Activated T-cell treated with anti-CD3 and anti-CD28 coated beads, Interleukin-2, amount 50 U/mL, for 4 hours (primary cell): ENCODE data around the gene CDH4. TPM values are rescaled to one million over a fixed set of nuclear protein-coding genes. Genes with fewer than 3 reads are reported as not detected.
"Not testable (repeated sequence)": the region's sequence is repeated elsewhere in the genome, so short reads cannot be mapped to it uniquely, and the experiment has no call there.

Experiments
- ATAC-seq, 2 donors: fragments of 200-7000 bp; cut with Tn5 transposase; one replicate each; pipeline ENCODE4 v1.10.0; 2021
- DNase-seq: peaks from one replicate; pipeline ENCODE4 v3.0.0-alpha.2; 2020
- H3K27me3 Mint-ChIP-seq: one replicate; pipeline ENCODE4 v1.8.0; 2021; ENCODE audit warnings: low read depth, mixed read lengths
- H3K36me3 Mint-ChIP-seq: one replicate; pipeline ENCODE4 v1.8.0; 2022; ENCODE audit warnings: mixed read lengths; ENCODE audit not compliant: insufficient read depth
- H3K4me1 Mint-ChIP-seq: one replicate; pipeline ENCODE4 v1.8.0; 2021; ENCODE audit warnings: low read depth, mixed read lengths
- H3K4me3 Mint-ChIP-seq: one replicate; pipeline ENCODE4 v1.8.0; 2021; ENCODE audit warnings: mild to moderate bottlenecking, moderate library complexity, mixed read lengths
- H3K9me3 Mint-ChIP-seq: one replicate; pipeline ENCODE4 v1.8.0; 2021; ENCODE audit warnings: mixed read lengths
- total RNA-seq, 3 donors: library from RNA; stranded (reverse); gene quantifications; one replicate each; pipeline ENCODE4 v1.2.1, GENCODE V29; 2021

The CDH4 gene
- total RNA-seq, 3 donors from 2014 or later, result 0.10 TPM; not detected in 2

DNA sequence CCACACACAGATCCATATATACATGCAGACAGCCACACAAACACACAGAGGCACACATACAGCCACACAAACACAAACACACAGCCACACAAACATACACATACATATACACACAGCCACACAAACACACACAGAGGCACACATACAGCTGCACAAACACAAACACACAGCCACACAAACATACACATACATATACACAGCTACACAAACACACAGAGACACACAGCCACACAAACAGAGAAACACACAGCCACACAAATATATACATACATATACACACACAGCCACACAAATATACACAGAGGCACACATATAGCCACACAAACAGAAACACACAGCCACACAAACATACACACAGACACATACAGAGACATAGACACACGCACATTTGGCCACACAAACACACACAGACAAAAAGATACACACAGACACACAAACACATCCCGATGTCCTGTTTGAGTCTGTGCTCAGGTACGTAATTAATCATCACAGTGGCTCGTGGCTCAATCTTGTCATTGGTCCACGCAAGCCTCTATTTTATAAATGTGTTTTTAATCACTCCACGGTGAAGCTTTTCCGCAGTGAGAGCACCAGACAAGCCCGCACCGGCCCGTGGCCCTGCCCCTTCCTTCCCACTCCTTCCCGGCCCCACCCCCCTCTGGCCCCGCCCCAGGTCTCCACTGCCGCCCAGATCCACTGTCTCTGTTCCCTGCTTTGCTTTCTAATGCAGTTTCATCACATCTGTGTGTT lies 135.3 kb downstream of the CDH4 start:
- no peaks in the 10 kb centered on the region for H3K4me1 Mint-ChIP-seq
- H3K9me3 Mint-ChIP-seq, result peaks cover 18% of the 10 kb centered on the region
- ATAC-seq, result no peak
- H3K36me3 Mint-ChIP-seq, result no peaks in the 10 kb centered on the region
- no peak overlapping the region for H3K4me3 Mint-ChIP-seq
- DNase-seq, result no peak
- H3K27me3 Mint-ChIP-seq, result peaks cover 9% of the 10 kb centered on the region

DNA sequence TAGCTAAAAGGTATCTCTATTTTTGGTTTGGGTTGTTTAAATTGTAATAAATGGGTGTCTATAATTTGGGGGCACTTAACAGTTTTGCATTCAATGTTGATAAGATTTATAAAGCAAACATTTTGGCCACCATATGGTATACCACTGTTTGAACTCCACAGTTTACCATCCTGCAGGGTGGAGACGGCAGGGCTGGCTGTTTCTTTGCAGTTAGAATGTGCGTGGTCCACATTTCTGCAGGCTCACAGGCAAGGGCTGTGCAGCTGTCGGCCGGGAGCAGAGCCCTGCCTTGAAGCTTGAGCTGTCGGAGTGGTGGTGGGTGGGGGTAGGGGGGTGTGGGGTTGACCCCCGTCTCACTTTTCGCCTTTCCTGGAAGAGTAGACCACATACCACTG lies 135.9 kb downstream of the CDH4 start:
- Mint-ChIP-seq H3K36me3 (no peaks in the 10 kb centered on the region), H3K9me3 (peaks cover 14% of the 10 kb centered on the region), H3K27me3 (peaks cover 9% of the 10 kb centered on the region), H3K4me3 (no peak overlapping the region), H3K4me1 (no peaks in the 10 kb centered on the region)
- no peak for ATAC-seq
- DNase-seq, result no peak

DNA sequence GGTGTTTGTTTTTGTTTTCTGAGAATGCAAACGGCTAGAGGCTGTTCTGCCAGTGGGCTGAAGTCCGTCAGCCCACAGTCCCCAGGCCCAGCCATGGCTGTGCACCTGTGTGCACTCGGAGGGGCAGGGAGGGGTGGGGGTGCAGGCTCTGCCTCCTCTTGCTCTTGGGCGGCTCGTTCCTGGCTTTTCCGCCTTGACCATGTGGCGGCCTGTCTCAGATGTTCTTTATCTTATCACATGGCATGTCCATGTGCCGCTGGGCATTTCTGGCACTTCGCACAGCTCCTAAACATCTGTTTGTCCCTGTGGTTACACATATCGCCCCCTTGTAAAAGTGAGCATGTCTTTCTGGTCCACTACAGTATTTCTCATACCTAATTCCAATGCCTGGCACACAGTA lies 137.0 kb downstream of the CDH4 start:
- Mint-ChIP-seq H3K9me3 (peaks cover 14% of the 10 kb centered on the region), H3K27me3 (peaks cover 9% of the 10 kb centered on the region), H3K36me3 (no peaks in the 10 kb centered on the region), H3K4me1 (no peaks in the 10 kb centered on the region), H3K4me3 (no peak overlapping the region)
- DNase-seq (no peak), ATAC-seq (no peak)

DNA sequence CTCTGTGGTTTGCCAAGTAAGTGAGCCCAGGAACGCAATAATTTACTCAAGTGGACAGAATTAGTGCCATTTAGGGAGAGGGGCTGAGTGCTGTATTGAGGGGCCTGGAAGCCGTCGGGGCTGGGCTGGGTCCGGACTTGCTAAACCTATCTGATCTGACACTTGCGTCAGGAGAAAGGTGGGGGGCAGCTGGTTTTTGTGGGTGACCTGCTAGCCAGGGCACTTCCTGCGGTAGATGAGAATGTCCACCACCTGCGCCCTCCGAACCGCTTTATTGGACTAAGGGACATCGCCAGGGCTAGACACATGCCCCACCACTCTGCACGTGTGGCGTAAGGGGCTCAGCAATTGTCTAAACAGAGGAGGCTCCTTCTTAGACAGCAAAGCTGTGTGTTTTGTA lies 139.1 kb downstream of the CDH4 start:
- no peak overlapping the region for H3K4me3 Mint-ChIP-seq
- H3K4me1 Mint-ChIP-seq, result no peaks in the 10 kb centered on the region
- DNase-seq (no peak), ATAC-seq (no peak)
- peaks cover 9% of the 10 kb centered on the region for H3K27me3 Mint-ChIP-seq
- no peaks in the 10 kb centered on the region for H3K36me3 Mint-ChIP-seq
- peaks cover 10% of the 10 kb centered on the region for H3K9me3 Mint-ChIP-seq

DNA sequence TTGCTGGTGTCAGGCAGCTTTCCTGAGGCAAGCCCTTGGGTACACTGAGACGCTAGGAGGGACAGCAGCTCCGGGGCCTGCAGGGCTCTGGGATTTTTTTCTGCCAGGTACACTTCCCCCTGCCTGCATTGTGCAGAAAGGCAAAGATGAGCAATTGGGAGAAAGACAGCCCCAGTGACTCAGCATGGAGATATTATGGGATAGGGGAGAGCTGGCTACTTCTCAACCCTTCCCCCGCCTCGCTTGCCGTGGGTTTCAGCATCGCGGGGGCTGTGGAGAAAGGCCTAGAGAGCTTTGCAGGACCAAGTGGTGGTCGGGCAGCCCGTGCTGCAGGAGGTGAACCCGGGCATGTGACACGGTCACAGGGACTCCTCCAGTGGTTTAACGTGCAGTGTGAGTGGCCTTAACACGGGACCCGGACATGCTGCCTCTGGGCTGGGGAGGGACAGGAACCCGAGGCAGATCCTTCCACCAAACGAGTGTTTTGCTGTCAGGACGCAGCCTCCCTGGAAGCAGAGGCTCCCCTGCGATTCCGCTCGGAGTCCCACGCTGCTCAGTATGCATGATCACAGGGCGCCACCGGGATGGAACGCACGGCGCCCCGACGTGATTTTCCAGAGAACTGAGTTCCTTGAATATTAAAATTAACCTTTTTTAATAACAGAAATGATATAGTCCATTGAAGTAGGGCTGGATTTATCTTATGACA lies 139.9 kb downstream of the CDH4 start:
- Mint-ChIP-seq H3K9me3 (peaks cover 10% of the 10 kb centered on the region), H3K36me3 (no peaks in the 10 kb centered on the region), H3K27me3 (peaks cover 8% of the 10 kb centered on the region), H3K4me1 (no peaks in the 10 kb centered on the region), H3K4me3 (no peak overlapping the region)
- ATAC-seq, result no peak
- no peak for DNase-seq

DNA sequence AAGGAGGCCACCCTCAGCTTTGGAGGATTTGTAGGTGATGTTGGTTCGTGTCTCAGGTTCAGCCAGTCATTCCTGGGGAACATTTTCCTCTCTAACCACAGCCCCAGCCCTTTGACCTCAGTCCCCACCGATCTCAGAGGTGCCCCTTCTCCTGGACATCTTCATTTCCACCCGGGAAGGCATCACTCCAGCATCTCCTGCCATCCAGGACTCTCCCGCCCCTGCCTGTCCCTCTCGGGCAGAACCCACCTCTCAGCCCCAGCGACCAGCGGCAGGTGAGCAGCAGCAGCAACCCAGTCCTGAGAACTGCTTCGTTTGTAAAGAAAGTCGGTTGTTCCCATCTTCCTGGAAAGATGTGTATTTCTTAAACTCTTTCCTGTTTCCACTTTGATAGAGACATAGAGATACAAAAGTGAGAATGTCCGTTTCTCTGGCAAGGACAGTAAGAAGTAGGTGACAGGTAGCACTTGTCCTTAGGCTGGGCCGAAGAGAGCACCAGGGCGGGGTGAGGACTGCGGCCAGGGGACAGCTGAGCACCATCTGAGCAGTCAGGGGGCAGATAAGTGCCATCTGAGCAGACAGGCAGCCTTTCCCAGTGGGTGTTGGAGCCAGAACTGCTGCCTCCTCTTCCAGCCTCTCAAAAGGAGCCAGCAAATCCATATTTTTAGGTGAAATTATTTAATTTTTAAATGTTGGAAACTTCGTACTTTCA lies 142.2 kb downstream of the CDH4 start:
- Mint-ChIP-seq H3K9me3 (peaks cover 8% of the 10 kb centered on the region), H3K36me3 (no peaks in the 10 kb centered on the region), H3K4me1 (no peaks in the 10 kb centered on the region), H3K4me3 (no peak overlapping the region), H3K27me3 (no peaks in the 10 kb centered on the region)
- no peak for ATAC-seq
- DNase-seq, result no peak

DNA sequence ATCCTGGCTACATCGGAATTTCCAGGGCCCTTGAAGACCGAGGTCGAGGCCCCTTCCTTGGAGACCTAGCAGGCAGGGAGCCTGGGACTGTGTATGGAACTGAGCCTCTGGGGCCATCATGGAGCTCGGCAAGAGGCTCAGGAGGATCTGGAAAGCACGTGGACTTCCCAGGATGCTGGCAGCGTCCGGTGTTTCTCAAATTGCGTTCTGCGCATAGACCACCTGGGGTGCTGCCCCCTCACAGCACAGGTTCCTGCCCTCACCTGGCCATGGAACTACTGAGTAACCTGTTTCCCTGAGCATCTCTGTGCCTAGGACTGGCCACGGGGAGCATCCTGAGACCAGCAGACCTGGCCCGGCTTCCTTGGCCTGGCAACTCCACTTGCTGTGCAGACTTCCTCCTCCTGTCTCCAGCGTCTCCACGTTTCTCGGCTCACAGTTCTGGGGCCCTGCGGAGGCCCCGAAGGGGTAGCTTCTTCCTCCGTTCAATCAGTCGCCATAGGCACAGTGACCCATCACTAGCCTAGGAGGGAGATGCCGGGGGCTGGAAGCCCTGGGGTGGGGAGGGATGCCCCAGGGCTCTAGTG lies 144.3 kb downstream of the CDH4 start:
- Mint-ChIP-seq H3K36me3 (no peaks in the 10 kb centered on the region), H3K9me3 (peaks cover 4% of the 10 kb centered on the region), H3K4me1 (no peaks in the 10 kb centered on the region), H3K27me3 (no peaks in the 10 kb centered on the region), H3K4me3 (no peak overlapping the region)
- ATAC-seq (no peak), DNase-seq (no peak)

DNA sequence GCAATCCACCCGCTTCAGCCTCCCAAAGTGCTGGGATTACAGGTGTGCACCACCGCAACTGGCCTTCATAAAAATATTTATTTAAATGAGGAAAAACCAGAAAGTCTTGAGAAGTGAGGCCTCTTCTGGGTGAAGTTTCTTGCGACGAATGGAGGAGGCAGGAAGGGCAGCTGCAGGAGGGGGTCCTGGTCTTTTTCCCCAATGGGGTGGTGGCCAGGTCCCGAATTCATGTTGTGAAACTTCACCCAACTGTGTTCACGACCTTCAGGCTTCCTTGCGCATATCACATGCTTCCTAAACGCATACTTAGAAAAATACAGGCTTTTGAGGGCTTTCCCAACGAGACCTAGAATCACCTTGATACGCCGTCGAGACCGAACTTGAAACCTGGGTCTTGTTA lies 145.1 kb downstream of the CDH4 start:
- Mint-ChIP-seq H3K36me3 (no peaks in the 10 kb centered on the region), H3K27me3 (no peaks in the 10 kb centered on the region), H3K9me3 (no peaks in the 10 kb centered on the region), H3K4me3 (no peak overlapping the region), H3K4me1 (no peaks in the 10 kb centered on the region)
- ATAC-seq, result no peak
- no peak for DNase-seq

DNA sequence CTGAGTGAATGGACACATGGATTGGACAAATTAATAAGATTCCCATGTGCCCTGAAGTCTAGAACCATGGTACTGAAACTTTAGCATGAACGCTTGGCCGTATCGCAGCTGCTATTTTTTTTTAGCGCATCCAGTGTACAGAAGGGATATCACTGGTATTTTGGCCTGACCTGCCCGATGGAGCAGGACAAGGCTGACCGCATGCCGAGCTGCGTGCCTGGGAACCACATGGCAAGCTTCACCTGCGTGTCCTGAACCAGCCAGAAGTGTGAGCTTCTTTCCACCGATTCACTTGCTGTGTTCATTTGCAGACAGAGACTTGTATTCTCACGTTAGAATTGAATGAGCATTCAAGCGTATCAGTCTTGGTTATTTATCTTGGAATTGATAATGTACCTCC lies 145.7 kb downstream of the CDH4 start:
- Mint-ChIP-seq H3K4me3 (no peak overlapping the region), H3K27me3 (no peaks in the 10 kb centered on the region), H3K9me3 (no peaks in the 10 kb centered on the region), H3K36me3 (no peaks in the 10 kb centered on the region), H3K4me1 (no peaks in the 10 kb centered on the region)
- no peak for ATAC-seq
- DNase-seq, result no peak

DNA sequence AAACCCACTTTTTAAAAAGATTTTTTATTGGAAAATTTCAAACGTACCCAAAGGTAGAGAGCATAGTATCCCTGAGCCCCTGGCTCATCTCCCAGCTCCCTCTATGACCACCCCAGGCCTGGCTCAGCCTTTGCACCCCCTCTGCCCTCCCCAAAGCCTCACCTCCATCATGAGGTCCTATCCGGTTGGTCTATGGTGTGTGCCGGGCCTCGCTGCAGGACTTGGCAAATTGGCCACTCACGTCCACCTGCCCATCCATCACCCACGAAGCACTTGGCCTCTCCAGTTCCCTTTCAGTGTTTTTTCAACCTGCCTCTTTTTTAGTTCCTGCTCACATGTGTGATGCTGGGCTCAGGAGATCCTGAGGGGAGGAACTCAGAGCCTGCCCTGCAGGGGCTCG lies 147.4 kb downstream of the CDH4 start:
- H3K4me3 Mint-ChIP-seq, result no peak overlapping the region
- no peaks in the 10 kb centered on the region for H3K27me3 Mint-ChIP-seq
- H3K9me3 Mint-ChIP-seq, result no peaks in the 10 kb centered on the region
- DNase-seq (no peak), ATAC-seq (no peak)
- no peaks in the 10 kb centered on the region for H3K4me1 Mint-ChIP-seq
- H3K36me3 Mint-ChIP-seq, result no peaks in the 10 kb centered on the region

DNA sequence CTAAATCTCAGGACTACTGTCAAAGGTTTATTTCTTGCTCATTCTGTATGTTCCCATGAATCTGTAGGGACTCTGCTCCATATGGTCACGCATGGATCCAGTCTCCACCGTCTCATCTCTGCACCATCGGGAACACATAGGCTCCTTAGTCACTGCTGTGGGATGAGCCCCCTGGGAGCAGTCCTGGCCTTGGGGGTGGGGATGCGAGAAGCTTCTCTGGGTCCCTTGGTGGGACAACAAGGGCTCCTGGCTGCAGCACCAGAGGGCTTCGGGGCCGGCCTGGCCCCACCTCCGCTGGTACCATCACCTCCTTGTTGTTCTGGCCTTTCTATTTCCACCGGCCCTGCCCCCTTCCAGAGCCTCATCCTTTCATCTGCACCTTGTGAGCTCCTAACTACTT lies 148.4 kb downstream of the CDH4 start:
- no peak for ATAC-seq
- Mint-ChIP-seq H3K4me1 (no peaks in the 10 kb centered on the region), H3K9me3 (no peaks in the 10 kb centered on the region), H3K36me3 (no peaks in the 10 kb centered on the region), H3K4me3 (no peak overlapping the region), H3K27me3 (no peaks in the 10 kb centered on the region)
- no peak for DNase-seq

DNA sequence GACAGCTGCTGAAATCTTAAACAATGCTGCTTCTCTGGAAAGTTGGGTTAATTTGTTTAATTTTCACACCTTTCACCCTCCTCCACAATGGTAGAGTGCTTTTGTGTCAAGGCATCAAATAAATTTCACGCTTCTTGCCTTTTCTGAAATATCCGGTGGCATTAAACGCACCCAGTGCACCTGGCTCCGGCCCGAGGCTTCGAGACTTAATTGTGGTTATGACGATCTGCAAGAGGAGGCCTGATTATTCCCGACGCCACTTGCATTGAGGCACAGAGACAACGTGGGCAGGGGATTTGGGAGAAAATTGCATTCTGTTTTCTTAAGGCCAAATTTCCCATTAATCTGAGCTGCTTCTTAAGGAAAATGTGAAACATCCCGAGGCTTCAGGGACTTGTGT lies 152.2 kb downstream of the CDH4 start:
- H3K4me1 Mint-ChIP-seq, result no peaks in the 10 kb centered on the region
- H3K4me3 Mint-ChIP-seq, result no peak overlapping the region
- ATAC-seq, result no peak

DNA sequence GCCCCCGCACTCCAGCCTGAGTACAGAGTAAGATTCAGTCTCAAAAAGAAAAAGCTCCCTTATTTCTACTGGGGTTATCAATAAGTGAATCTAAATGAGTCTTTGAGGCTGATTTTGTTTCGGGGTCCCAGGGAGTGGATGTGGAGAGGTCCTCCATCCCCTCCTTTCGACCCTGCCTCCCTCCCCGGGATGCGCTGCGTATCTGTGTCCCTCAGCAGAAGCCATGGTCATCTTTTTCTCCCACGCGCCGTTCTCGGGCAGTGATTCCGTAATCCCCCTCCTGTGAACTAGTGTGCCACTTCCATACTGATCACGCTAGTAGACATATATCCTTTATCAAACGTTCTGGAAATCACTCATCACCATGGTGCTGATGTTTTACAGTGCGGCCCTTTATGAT lies 152.9 kb downstream of the CDH4 start:
- peaks cover 2% of the 10 kb centered on the region for H3K27me3 Mint-ChIP-seq
- no peaks in the 10 kb centered on the region for H3K4me1 Mint-ChIP-seq
- ATAC-seq, result no peak
- no peaks in the 10 kb centered on the region for H3K9me3 Mint-ChIP-seq
- no peaks in the 10 kb centered on the region for H3K36me3 Mint-ChIP-seq
- DNase-seq, result no peak
- no peak overlapping the region for H3K4me3 Mint-ChIP-seq

More for the DNA sequence above, 152.2 kb downstream of the CDH4 start:
- Mint-ChIP-seq H3K9me3 (no peaks in the 10 kb centered on the region), H3K36me3 (no peaks in the 10 kb centered on the region), H3K27me3 (peaks cover 2% of the 10 kb centered on the region)
- DNase-seq, result no peak

DNA sequence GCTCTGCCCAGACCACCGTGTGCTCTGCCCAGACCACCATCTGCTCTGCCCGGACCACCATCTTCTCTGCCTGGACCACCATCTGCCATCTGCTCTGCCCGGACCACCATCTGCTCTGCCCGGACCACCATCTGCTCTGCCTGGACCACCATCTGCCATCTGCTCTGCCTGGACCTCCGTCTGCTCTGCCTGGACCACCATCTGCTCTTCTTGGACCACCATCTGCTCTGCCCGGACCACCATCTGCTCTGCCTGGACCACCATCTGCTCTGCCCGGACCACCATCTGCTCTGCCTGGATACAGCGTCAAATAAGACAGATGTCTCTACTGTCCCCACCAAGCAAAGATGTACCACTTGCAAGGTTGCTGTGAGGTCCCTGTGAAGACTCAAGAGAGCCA lies 154.7 kb downstream of the CDH4 start:
- ATAC-seq, H3K4me1 Mint-ChIP-seq, DNase-seq, H3K36me3 Mint-ChIP-seq, H3K4me3 Mint-ChIP-seq, H3K27me3 Mint-ChIP-seq, H3K9me3 Mint-ChIP-seq: not testable (repeated sequence)
